Measurements from ENCODE around the gene HOXD12.

DNA sequence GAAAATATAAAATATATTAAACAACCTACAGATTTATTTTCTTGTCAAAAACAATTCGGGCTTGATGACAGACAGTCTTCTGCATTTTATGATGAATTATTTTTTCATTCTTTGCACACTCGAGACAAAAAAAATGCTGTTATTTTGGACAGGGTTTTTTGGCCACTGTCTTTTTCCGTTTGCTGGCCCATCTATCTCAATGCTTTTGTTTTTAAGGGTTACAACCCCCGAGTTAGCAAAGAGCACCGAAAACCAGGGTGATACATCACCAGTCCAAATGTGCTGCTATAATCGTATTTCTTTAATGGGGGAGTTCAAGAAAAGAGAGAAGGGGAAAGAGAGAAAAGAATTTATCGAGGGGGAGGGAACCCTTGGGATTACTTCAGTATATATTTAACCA is 23.5 kb upstream of the HOXD12 start:
- TF ChIP-seq, protein P1, sequence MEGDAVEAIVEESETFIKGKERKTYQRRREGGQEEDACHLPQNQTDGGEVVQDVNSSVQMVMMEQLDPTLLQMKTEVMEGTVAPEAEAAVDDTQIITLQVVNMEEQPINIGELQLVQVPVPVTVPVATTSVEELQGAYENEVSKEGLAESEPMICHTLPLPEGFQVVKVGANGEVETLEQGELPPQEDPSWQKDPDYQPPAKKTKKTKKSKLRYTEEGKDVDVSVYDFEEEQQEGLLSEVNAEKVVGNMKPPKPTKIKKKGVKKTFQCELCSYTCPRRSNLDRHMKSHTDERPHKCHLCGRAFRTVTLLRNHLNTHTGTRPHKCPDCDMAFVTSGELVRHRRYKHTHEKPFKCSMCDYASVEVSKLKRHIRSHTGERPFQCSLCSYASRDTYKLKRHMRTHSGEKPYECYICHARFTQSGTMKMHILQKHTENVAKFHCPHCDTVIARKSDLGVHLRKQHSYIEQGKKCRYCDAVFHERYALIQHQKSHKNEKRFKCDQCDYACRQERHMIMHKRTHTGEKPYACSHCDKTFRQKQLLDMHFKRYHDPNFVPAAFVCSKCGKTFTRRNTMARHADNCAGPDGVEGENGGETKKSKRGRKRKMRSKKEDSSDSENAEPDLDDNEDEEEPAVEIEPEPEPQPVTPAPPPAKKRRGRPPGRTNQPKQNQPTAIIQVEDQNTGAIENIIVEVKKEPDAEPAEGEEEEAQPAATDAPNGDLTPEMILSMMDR (IDR thresholded peaks at IDR 0.05 in 2 of 3, conservative IDR thresholded peaks at IDR 0.05 in 1 of 3; ENCODE audit: borderline replicate concordance in 1 of 3, insufficient read depth in 1 of 3, low read depth in 2 of 3, low read length in 2 of 3) = no peak
- TF ChIP-seq SIN3A (IDR thresholded peaks at IDR 0.05; ENCODE audit: low read depth) (no peak), RAD21 (IDR thresholded peaks at IDR 0.05; ENCODE audit: low read depth) (no peak), POLR2A (IDR thresholded peaks at IDR 0.05; ENCODE audit: borderline replicate concordance, extremely low read depth, insufficient read depth, insufficient read length) (no peak), EGR1 (IDR thresholded peaks at IDR 0.05; ENCODE audit: low read depth) (no peak), ELF1 (IDR thresholded peaks at IDR 0.05; ENCODE audit: borderline replicate concordance, low read depth) (no peak), ZNF274 (IDR thresholded peaks at IDR 0.05; ENCODE audit: low read depth, low read length) (no peak)
- TF ChIP-seq, protein P2, sequence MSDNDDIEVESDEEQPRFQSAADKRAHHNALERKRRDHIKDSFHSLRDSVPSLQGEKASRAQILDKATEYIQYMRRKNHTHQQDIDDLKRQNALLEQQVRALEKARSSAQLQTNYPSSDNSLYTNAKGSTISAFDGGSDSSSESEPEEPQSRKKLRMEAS (IDR thresholded peaks at IDR 0.05) = no peak
- TF ChIP-seq, protein P3, sequence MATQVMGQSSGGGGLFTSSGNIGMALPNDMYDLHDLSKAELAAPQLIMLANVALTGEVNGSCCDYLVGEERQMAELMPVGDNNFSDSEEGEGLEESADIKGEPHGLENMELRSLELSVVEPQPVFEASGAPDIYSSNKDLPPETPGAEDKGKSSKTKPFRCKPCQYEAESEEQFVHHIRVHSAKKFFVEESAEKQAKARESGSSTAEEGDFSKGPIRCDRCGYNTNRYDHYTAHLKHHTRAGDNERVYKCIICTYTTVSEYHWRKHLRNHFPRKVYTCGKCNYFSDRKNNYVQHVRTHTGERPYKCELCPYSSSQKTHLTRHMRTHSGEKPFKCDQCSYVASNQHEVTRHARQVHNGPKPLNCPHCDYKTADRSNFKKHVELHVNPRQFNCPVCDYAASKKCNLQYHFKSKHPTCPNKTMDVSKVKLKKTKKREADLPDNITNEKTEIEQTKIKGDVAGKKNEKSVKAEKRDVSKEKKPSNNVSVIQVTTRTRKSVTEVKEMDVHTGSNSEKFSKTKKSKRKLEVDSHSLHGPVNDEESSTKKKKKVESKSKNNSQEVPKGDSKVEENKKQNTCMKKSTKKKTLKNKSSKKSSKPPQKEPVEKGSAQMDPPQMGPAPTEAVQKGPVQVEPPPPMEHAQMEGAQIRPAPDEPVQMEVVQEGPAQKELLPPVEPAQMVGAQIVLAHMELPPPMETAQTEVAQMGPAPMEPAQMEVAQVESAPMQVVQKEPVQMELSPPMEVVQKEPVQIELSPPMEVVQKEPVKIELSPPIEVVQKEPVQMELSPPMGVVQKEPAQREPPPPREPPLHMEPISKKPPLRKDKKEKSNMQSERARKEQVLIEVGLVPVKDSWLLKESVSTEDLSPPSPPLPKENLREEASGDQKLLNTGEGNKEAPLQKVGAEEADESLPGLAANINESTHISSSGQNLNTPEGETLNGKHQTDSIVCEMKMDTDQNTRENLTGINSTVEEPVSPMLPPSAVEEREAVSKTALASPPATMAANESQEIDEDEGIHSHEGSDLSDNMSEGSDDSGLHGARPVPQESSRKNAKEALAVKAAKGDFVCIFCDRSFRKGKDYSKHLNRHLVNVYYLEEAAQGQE (IDR thresholded peaks at IDR 0.05; ENCODE audit: low read depth) = no peak

Data from HCT116 (cell line).